ENCODE data around the gene SPPL2A. TPM values are rescaled to one million over a fixed set of nuclear protein-coding genes. Genes with fewer than 3 reads are reported as not detected.
A peak's percentile ranks its signal among the peaks of the same experiment; 100 is the strongest.

SPPL2A gene
- total and polyA plus RNA-seq, 9 donors: 28.7 to 67.7 (median 44.1) TPM

DNA sequence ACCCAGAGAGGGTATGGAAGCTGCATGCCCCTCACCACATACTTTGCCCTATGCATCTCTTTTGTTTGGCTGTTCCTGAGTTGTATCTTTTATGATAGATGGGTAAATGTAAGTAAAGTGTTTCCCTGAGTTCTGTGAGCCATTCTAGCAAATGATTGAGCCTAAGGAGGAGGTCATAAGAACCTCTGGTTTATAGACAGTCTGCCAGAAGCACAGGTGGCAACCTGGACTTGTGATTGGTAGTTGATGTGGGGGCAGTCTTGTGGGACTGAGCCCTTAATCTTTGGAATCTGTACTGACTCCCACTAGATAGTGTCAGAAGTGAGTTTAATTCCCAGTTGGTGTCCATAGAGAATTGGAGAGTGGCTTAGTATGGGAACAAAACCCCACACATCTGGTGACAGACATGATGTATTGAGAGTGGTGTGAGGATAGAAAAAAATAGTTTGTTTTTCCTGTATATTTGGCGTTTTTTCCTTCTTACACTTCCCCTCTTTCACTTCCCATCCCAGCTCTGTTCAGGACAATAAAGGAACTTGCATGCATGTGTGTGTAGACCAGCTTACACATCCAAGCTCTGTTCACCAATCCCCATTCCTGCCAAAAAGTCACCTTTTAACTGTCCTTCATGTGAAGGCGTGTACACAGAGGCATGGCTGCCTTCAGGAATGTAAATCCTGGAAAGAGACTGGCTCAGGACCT, 38.1 kb upstream of the SPPL2A start:
- DNase-seq: peak; percentile 23
- H3K27me3 ChIP-seq (ENCODE audit: control insufficient read depth, insufficient read depth, low read length): no peaks in the 10 kb centered on the region
- 90% methylated on average over 2 of the region's 2 CpGs for WGBS (ENCODE audit: insufficient coverage)
- H3K4me3 ChIP-seq (ENCODE audit: low read length): no peak overlapping the region
- H3K36me3 ChIP-seq (ENCODE audit: control insufficient read depth, insufficient read depth, low read length): no peaks in the 10 kb centered on the region
- no peak overlapping the region for H3K27ac ChIP-seq (ENCODE audit: low read length)
- no peaks in the 10 kb centered on the region for H3K9me3 ChIP-seq (replicated peaks; ENCODE audit: control insufficient read depth, low read depth, low read length)
- H3K4me1 ChIP-seq (ENCODE audit: control insufficient read depth, insufficient read depth, low read length): no peaks in the 10 kb centered on the region

DNA sequence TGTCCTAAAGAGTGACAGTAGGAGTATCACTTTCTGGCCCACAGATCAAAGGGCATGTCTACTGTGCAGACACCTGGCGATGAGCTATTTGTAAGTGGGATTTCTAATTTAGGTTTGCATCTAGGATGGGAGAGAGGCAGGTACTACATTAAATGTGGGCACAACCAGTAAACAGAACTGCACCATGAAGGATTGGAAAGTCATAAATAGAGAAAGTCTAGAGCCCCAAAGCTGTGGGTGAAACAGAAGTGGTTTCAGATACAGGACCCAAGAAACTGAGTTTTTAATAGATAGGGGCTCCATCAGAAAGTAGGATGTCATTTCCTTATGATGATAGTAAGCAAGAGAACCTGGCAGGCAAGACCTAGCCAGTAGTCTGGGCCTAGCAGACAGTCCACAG, 35.2 kb upstream of the SPPL2A start:
- no peaks in the 10 kb centered on the region for H3K36me3 ChIP-seq (ENCODE audit: control insufficient read depth, insufficient read depth, low read length)

DNA sequence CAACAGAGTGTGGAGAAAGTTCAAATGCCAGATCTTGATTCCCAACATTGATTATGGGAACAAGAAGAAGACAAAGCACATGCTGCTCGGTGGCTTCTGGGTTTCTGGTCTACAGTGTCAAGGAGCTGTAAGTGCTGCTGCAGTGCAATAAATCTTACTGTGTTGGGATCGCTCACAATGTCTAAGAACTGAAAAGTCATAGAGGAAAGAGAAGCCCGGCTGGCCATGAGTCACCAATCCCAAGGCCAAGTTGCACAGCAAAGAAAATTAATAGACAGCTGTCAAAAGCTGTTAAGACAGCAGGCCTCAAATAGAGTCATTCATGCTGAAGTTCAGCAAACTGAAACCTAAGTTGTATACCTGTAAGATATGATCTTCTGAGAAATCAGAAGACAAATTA, 33.2 kb upstream of the SPPL2A start:
- 64% methylated on average over 3 of the region's 3 CpGs for WGBS (ENCODE audit: insufficient coverage)
- Histone ChIP-seq H3K4me1 (ENCODE audit: control insufficient read depth, insufficient read depth, low read length) (no peaks in the 10 kb centered on the region), H3K27me3 (ENCODE audit: control insufficient read depth, insufficient read depth, low read length) (no peaks in the 10 kb centered on the region), H3K36me3 (ENCODE audit: control insufficient read depth, insufficient read depth, low read length) (no peaks in the 10 kb centered on the region), H3K27ac (ENCODE audit: low read length) (no peak overlapping the region), H3K9me3 (replicated peaks; ENCODE audit: control insufficient read depth, low read depth, low read length) (no peaks in the 10 kb centered on the region), H3K4me3 (ENCODE audit: low read length) (no peak overlapping the region)
- DNase-seq: no peak

More for the DNA sequence above, 35.2 kb upstream of the SPPL2A start:
- Histone ChIP-seq H3K27me3 (ENCODE audit: control insufficient read depth, insufficient read depth, low read length) (no peaks in the 10 kb centered on the region), H3K4me3 (ENCODE audit: low read length) (no peak overlapping the region), H3K27ac (ENCODE audit: low read length) (no peak overlapping the region), H3K4me1 (ENCODE audit: control insufficient read depth, insufficient read depth, low read length) (no peaks in the 10 kb centered on the region), H3K9me3 (replicated peaks; ENCODE audit: control insufficient read depth, low read depth, low read length) (no peaks in the 10 kb centered on the region)
- no peak for DNase-seq
- 93% methylated on average over 1 of the region's 1 CpG for WGBS (ENCODE audit: insufficient coverage)

DNA sequence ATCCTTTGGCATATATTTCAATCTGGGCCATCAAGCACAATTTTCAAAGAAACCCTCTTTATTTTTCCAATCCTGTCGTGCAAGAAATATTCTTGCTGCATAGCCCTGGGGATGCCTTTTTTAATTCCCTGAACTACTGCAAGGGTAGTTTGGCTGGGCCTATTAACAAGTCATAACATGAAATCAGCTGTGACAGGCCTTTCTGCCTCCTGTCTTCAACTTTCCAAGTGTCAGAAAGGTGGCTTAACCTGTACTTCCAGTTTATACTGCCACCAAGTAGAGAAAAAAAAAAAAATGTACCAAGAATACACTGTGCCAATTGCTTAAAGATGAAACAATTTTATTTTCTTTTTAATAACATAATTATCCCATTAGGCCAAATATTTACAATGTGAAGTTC, 32.4 kb upstream of the SPPL2A start:
- Histone ChIP-seq H3K27ac (ENCODE audit: low read length) (no peak overlapping the region), H3K27me3 (ENCODE audit: control insufficient read depth, insufficient read depth, low read length) (no peaks in the 10 kb centered on the region), H3K4me3 (ENCODE audit: low read length) (no peak overlapping the region), H3K36me3 (ENCODE audit: control insufficient read depth, insufficient read depth, low read length) (no peaks in the 10 kb centered on the region), H3K4me1 (ENCODE audit: control insufficient read depth, insufficient read depth, low read length) (no peaks in the 10 kb centered on the region), H3K9me3 (replicated peaks; ENCODE audit: control insufficient read depth, low read depth, low read length) (no peaks in the 10 kb centered on the region)
- 40% methylated on average over 1 of the region's 1 CpG for WGBS (ENCODE audit: insufficient coverage)
- DNase-seq: no peak

DNA sequence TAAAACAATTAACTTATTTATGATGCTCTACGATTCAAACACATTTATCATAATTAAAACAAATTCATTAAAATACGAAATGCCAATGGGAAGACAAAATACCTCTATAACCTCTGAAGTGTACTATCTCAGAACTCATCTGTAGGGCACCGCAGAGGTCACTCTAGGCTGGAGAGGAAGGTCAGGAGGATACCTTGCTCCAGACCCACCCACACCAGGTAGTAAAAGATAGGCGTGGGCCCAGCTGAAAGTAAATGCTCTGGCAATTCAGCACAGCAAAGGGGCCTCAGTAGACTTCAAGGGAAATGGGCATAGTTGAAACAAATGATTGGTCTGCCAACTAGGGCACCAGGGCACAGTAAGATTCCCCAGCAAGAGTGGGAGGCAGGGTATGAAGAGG, 26.0 kb upstream of the SPPL2A start:
- WGBS (ENCODE audit: insufficient coverage): no CpG with 5 or more reads among the region's 4 CpGs
- H3K27me3 ChIP-seq (ENCODE audit: control insufficient read depth, insufficient read depth, low read length): no peaks in the 10 kb centered on the region

DNA sequence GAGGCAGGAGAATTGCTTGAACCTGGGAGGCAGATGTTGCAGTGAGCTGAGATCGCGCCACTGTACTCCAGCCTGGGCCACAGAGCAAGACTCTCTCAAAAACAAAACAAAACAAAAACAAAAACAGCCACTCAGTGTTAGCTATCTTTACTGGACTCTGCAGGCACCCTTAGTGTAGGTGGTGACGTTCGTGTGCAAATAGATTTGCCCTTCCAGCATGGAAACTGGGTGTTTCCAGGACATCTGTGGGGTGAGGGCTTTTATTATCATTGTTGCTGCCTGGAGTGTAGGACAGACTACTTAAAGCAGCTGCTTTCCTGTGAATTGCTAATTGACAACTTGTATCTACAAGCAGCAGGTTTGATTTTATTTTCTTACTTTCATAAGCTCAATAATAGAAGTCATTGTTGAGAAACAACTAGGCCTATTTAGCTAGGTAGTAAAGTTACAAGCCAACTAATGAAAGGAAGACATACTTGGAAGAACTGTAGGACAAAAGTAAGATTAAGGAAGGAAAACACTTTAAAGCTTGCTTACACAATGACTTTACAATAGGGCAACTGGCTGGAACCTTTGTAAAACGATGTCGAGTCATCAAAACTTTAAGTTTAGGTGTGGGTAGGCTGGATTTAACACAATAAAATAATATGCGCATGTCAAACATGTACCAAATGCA, 25.4 kb upstream of the SPPL2A start:
- DNase-seq: no peak
- Histone ChIP-seq H3K36me3 (ENCODE audit: control insufficient read depth, insufficient read depth, low read length) (no peaks in the 10 kb centered on the region), H3K27ac (ENCODE audit: low read length) (no peak overlapping the region), H3K27me3 (ENCODE audit: control insufficient read depth, insufficient read depth, low read length) (no peaks in the 10 kb centered on the region), H3K4me1 (ENCODE audit: control insufficient read depth, insufficient read depth, low read length) (no peaks in the 10 kb centered on the region), H3K9me3 (replicated peaks; ENCODE audit: control insufficient read depth, low read depth, low read length) (no peaks in the 10 kb centered on the region), H3K4me3 (ENCODE audit: low read length) (no peak overlapping the region)
- WGBS (ENCODE audit: insufficient coverage): 76% methylated on average over 4 of the region's 7 CpGs

More for the DNA sequence above, 26.0 kb upstream of the SPPL2A start:
- H3K9me3 ChIP-seq (replicated peaks; ENCODE audit: control insufficient read depth, low read depth, low read length): no peaks in the 10 kb centered on the region
- no peaks in the 10 kb centered on the region for H3K36me3 ChIP-seq (ENCODE audit: control insufficient read depth, insufficient read depth, low read length)
- no peak overlapping the region for H3K4me3 ChIP-seq (ENCODE audit: low read length)
- no peaks in the 10 kb centered on the region for H3K4me1 ChIP-seq (ENCODE audit: control insufficient read depth, insufficient read depth, low read length)
- no peak overlapping the region for H3K27ac ChIP-seq (ENCODE audit: low read length)
- no peak for DNase-seq

DNA sequence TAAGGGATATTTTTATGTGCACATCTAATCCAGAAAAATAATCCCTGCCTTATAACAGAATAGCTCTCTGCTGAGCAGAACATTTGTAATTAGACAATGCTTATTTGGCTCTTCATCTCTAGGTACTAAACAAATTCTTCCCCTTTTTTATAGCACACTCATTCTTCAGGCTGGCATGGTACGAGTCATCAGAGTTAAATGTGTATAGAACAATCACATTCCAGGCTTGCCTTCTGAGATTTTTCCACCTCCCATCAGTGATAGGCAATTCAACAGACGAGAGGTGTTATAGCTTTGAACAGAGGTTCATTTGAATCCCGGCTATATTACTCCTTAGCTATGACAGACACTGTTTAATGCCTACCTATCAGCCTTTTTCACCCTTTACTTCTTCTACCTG, 21.4 kb upstream of the SPPL2A start:
- Histone ChIP-seq H3K36me3 (ENCODE audit: control insufficient read depth, insufficient read depth, low read length) (no peaks in the 10 kb centered on the region), H3K4me1 (ENCODE audit: control insufficient read depth, insufficient read depth, low read length) (no peaks in the 10 kb centered on the region), H3K27me3 (ENCODE audit: control insufficient read depth, insufficient read depth, low read length) (no peaks in the 10 kb centered on the region), H3K9me3 (replicated peaks; ENCODE audit: control insufficient read depth, low read depth, low read length) (no peaks in the 10 kb centered on the region), H3K4me3 (ENCODE audit: low read length) (no peak overlapping the region), H3K27ac (ENCODE audit: low read length) (no peak overlapping the region)
- no peak for DNase-seq
- 57% methylated on average over 2 of the region's 3 CpGs for WGBS (ENCODE audit: insufficient coverage)

DNA sequence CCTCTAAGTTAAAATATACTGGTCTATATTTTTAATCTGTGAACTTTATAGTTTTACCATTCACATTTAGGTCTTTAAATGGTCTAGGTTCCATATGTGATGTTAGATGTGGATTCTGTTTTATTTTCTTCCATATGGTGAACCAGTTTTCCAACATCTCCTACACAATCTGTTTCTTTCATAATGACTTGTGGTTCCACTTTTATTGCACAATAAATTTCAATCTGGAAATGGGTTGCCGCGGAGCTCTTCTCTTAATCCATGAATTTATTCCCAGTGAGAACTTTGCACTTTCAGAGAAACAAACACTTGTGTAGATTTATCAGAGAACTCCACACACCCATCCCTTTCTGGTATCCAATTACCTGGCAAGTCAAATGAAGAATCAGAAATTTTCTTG, 20.9 kb upstream of the SPPL2A start:
- no peak overlapping the region for H3K27ac ChIP-seq (ENCODE audit: low read length)
- H3K9me3 ChIP-seq (replicated peaks; ENCODE audit: control insufficient read depth, low read depth, low read length): no peaks in the 10 kb centered on the region
- no peak overlapping the region for H3K4me3 ChIP-seq (ENCODE audit: low read length)
- 70% methylated on average over 2 of the region's 2 CpGs for WGBS (ENCODE audit: insufficient coverage)
- DNase-seq: no peak
- no peaks in the 10 kb centered on the region for H3K27me3 ChIP-seq (ENCODE audit: control insufficient read depth, insufficient read depth, low read length)
- H3K36me3 ChIP-seq (ENCODE audit: control insufficient read depth, insufficient read depth, low read length): no peaks in the 10 kb centered on the region
- no peaks in the 10 kb centered on the region for H3K4me1 ChIP-seq (ENCODE audit: control insufficient read depth, insufficient read depth, low read length)

DNA sequence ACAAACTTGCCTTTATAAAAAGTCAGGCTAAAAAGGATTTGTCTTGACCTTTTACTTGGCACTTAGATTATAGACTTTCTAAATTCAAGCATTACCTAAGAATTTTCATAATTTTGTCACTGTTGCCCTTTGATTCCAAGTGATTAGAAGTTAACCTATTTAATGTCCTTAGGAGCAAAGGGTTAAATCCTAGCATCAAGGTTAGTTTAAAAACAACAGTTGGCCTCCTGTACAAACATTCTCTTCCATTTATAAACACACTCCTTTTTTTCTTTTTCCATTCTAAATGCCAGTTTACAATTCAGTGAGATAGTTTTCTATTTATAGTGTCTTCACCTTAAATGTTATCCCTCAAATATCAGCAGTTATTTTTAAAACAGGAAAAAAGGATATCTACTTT, 18.4 kb upstream of the SPPL2A start:
- H3K27ac ChIP-seq (ENCODE audit: low read length): no peak overlapping the region
- no peaks in the 10 kb centered on the region for H3K27me3 ChIP-seq (ENCODE audit: control insufficient read depth, insufficient read depth, low read length)
- no peaks in the 10 kb centered on the region for H3K9me3 ChIP-seq (replicated peaks; ENCODE audit: control insufficient read depth, low read depth, low read length)
- DNase-seq: no peak
- no peak overlapping the region for H3K4me3 ChIP-seq (ENCODE audit: low read length)
- no peaks in the 10 kb centered on the region for H3K4me1 ChIP-seq (ENCODE audit: control insufficient read depth, insufficient read depth, low read length)
- no peaks in the 10 kb centered on the region for H3K36me3 ChIP-seq (ENCODE audit: control insufficient read depth, insufficient read depth, low read length)

DNA sequence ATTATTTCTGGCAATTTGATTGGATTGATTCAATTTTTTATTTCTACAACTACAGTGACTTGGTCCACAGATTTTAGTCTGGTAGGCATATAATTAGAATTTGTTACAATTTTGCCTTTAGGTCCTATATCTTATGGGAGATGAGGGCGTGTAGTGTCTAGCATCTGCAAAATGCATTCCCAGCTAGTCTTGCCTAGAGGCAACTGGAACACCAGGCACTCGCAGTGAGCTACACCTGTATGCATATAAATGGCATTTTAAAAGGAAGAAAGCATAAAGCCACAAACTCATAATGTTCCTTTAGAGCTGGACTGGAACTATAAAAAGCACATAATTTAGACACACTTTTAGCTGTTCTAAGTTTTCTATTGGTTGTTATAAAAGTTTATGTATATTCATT, 17.9 kb upstream of the SPPL2A start:
- Histone ChIP-seq H3K9me3 (replicated peaks; ENCODE audit: control insufficient read depth, low read depth, low read length) (no peaks in the 10 kb centered on the region), H3K36me3 (ENCODE audit: control insufficient read depth, insufficient read depth, low read length) (no peaks in the 10 kb centered on the region), H3K27ac (ENCODE audit: low read length) (no peak overlapping the region), H3K4me1 (ENCODE audit: control insufficient read depth, insufficient read depth, low read length) (no peaks in the 10 kb centered on the region), H3K4me3 (ENCODE audit: low read length) (no peak overlapping the region), H3K27me3 (ENCODE audit: control insufficient read depth, insufficient read depth, low read length) (no peaks in the 10 kb centered on the region)
- DNase-seq: no peak
- no CpG with 5 or more reads among the region's 2 CpGs for WGBS (ENCODE audit: insufficient coverage)
